Raji (cell line): ENCODE measurements around the gene CSNK1D.

ENCODE experiments used
- POLR2A ChIP-seq: IDR thresholded peaks from 2 replicates; pipeline ENCODE4 v1.6.1; 2011; ENCODE audit warnings: low read depth, low read length, control low read depth; ENCODE audit not compliant: insufficient read depth

Gene CSNK1D

GRCh38 chr17:82195675-82196672, 77.5 kb downstream of the CSNK1D start:
- TF ChIP-seq POLR2A, result no peak

GRCh38 chr17:82194765-82195164, 78.7 kb downstream of the CSNK1D start:
- no peak for TF ChIP-seq POLR2A

- no peak for TF ChIP-seq POLR2A
Observed at GRCh38 chr17:82193520-82194220, 79.8 kb downstream of the CSNK1D start.
